HG02938 (cell line): ENCODE measurements around the gene FRK.
A peak's percentile ranks its signal among the peaks of the same experiment; 100 is the strongest.
"Not testable (repeated sequence)": the region's sequence is repeated elsewhere in the genome, so short reads cannot be mapped to it uniquely, and the experiment has no call there.

Source experiments
- ATAC-seq: cut with Tn5 transposase; IDR thresholded peaks from one replicate; pipeline ENCODE4 v1.9.1; 2021; ENCODE audit warnings: mild to moderate bottlenecking, moderate library complexity; ENCODE audit not compliant: unreplicated experiment

FRK gene

GRCh38 chr6:116060572-116061283 is at the start of gene FRK:
Gene FRK, minus strand, starts transcription at chr6:116060891. Its CDS starts 580 bp downstream, at chr6:116060311.
- ATAC-seq = peak; percentile 42

GRCh38 chr6:116108836-116109235 is 48.1 kb upstream of the FRK start:
- no peak for ATAC-seq

GRCh38 chr6:116106146-116106545 is 45.5 kb upstream of the FRK start:
- no peak for ATAC-seq

- ATAC-seq = no peak
Measured at GRCh38 chr6:116105247-116105646, 44.6 kb upstream of the FRK start.

GRCh38 chr6:116104636-116105035 is 43.9 kb upstream of the FRK start:
- ATAC-seq = no peak

- no peak for ATAC-seq
Measured at GRCh38 chr6:116102873-116103272, 42.2 kb upstream of the FRK start.

GRCh38 chr6:116101790-116102189 is 41.1 kb upstream of the FRK start:
- no peak for ATAC-seq

- no peak for ATAC-seq
Measured at GRCh38 chr6:116101302-116101718, 40.6 kb upstream of the FRK start.

GRCh38 chr6:116100419-116101301 is 40.0 kb upstream of the FRK start, which contains the start of gene NT5DC1:
Gene NT5DC1, plus strand, starts transcription at chr6:116100853. Its CDS starts 78 bp downstream, at chr6:116100931.
- peak; percentile 83 for ATAC-seq

GRCh38 chr6:116099036-116099435 is 38.3 kb upstream of the FRK start:
- ATAC-seq = no peak

- no peak for ATAC-seq
Measured at GRCh38 chr6:116096979-116097816, 36.5 kb upstream of the FRK start.

- ATAC-seq = not testable (repeated sequence)
Measured at GRCh38 chr6:116096048-116096759, 35.5 kb upstream of the FRK start.

GRCh38 chr6:116094041-116094440 is 33.4 kb upstream of the FRK start:
- no peak for ATAC-seq

GRCh38 chr6:116090251-116090650 is 29.6 kb upstream of the FRK start:
- ATAC-seq = peak; percentile 64

- ATAC-seq = no peak
Measured at GRCh38 chr6:116088946-116089345, 28.3 kb upstream of the FRK start.

- peak; percentile 97 for ATAC-seq
Measured at GRCh38 chr6:116087437-116088027, 26.8 kb upstream of the FRK start.

GRCh38 chr6:116084284-116084683 is 23.6 kb upstream of the FRK start:
- no peak for ATAC-seq

GRCh38 chr6:116083052-116083451 is 22.4 kb upstream of the FRK start:
- no peak for ATAC-seq

- ATAC-seq = no peak
Measured at GRCh38 chr6:116078945-116079344, 18.3 kb upstream of the FRK start.

- no peak for ATAC-seq
Measured at GRCh38 chr6:116078522-116078921, 17.8 kb upstream of the FRK start.
